MM.1S (cell line): ENCODE measurements around the gene DNAJC3.

Experiments used
- DNase-seq: peaks from one replicate; pipeline ENCODE4 v3.0.0-alpha.2; 2015
- H2AFZ ChIP-seq: fragments of 300-600 bp; sonication (generic); 2 replicates; pipeline ENCODE4 v1.6.0; 2016; ENCODE audit warnings: antibody characterized with exemption, low read length
- H3F3A ChIP-seq: fragments of 300-600 bp; sonication (generic); 2 replicates; pipeline ENCODE4 v1.6.1; 2016; ENCODE audit warnings: mild to moderate bottlenecking, antibody characterized with exemption, low read length, moderate library complexity, mixed read lengths; ENCODE audit not compliant: insufficient read depth
- H3K27ac ChIP-seq: fragments of 300-600 bp; sonication (generic); 2 replicates; pipeline ENCODE4 v1.5.1; 2016; ENCODE audit warnings: mild to moderate bottlenecking, low read length
- H3K27me3 ChIP-seq: fragments of 300-600 bp; sonication (generic); replicated peaks from 2 replicates; pipeline ENCODE4 v1.6.0; 2016; ENCODE audit warnings: low read length; ENCODE audit not compliant: insufficient read depth
- H3K36me3 ChIP-seq: fragments of 300-600 bp; sonication (generic); replicated peaks from 2 replicates; pipeline ENCODE4 v1.6.1; 2016; ENCODE audit warnings: mild to moderate bottlenecking, low read length, mixed read lengths; ENCODE audit not compliant: insufficient read depth
- H3K4me1 ChIP-seq: fragments of 300-600 bp; sonication (generic); 2 replicates; pipeline ENCODE4 v1.6.1; 2016; ENCODE audit warnings: low read length, mixed read lengths
- H3K4me2 ChIP-seq: fragments of 300-600 bp; sonication (generic); 2 replicates; pipeline ENCODE4 v1.6.0; 2016; ENCODE audit warnings: low read depth, low read length
- H3K4me3 ChIP-seq: fragments of 300-600 bp; sonication (generic); 2 replicates; pipeline ENCODE4 v1.5.1; 2016; ENCODE audit warnings: low read length, mixed read lengths
- H3K79me2 ChIP-seq: fragments of 300-600 bp; sonication (generic); 2 replicates; pipeline ENCODE4 v1.6.1; 2016; ENCODE audit warnings: mixed run types, low read length, mixed read lengths
- H3K9ac ChIP-seq: fragments of 300-600 bp; sonication (generic); 2 replicates; pipeline ENCODE4 v1.6.1; 2016; ENCODE audit warnings: low read length, mixed read lengths
- H3K9me2 ChIP-seq: fragments of 300-600 bp; sonication (generic); replicated peaks from 2 replicates; pipeline ENCODE4 v1.6.1; 2016; ENCODE audit warnings: mild to moderate bottlenecking, low read length, mixed read lengths; ENCODE audit not compliant: insufficient read depth
- H3K9me3 ChIP-seq: fragments of 300-600 bp; sonication (generic); replicated peaks from 2 replicates; pipeline ENCODE4 v1.6.1; 2016; ENCODE audit warnings: mild to moderate bottlenecking, low read length, mixed read lengths; ENCODE audit not compliant: insufficient read depth
- H4K20me1 ChIP-seq: fragments of 300-600 bp; sonication (generic); 2 replicates; pipeline ENCODE4 v1.6.1; 2016; ENCODE audit warnings: mild to moderate bottlenecking, low read length, moderate library complexity, mixed read lengths; ENCODE audit not compliant: insufficient read depth
- EZH2 ChIP-seq: fragments of 300-600 bp; sonication (generic); optimal IDR thresholded peaks from 2 replicates; pipeline ENCODE3; 2017; ENCODE audit warnings: low read depth, mild to moderate bottlenecking, antibody characterized with exemption, low read length, mixed read lengths
- EZH2phosphoT487 ChIP-seq: fragments of 300-600 bp; sonication (generic); IDR thresholded peaks from 2 replicates; pipeline ENCODE4 v1.6.1; 2018; ENCODE audit warnings: antibody characterized with exemption, low read length
- TF ChIP-seq, protein P1 (sequence below): fragments of 300-600 bp; sonication (generic); IDR thresholded peaks from 2 replicates; pipeline ENCODE4 v1.5.1; 2016; ENCODE audit warnings: antibody characterized with exemption, low read length, mixed read lengths

The DNAJC3 gene

GRCh38 chr13:95704510-95704909 is 27.6 kb downstream of the DNAJC3 start:
- peaks cover 5% of the 10 kb centered on the region; the same call in 1 of the 2 replicates for H4K20me1 ChIP-seq
- DNase-seq, result no peak

DNA sequence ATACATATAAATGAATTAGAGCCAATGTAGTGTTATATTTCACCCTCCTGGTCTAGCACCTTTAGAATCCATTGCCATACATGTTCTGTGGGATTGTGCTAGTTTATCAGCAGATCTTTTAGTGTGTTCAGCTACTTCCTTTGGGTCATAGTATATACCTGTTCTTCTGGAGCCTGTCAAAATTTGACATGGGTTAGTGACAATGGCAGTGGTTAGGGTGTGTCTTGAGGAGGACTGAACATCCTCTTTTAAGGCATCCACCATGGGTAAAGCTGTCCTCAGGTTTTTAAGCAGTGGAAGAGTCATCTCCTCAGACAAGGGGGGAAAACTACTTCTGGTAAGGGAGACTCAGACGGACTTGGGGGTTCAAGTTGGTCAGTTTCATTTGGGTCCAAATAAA is 29.4 kb downstream of the DNAJC3 start:
- no peaks in the 10 kb centered on the region for H3K9me2 ChIP-seq
- H4K20me1 ChIP-seq, result no peaks in the 10 kb centered on the region; the same call in 1 of the 2 replicates
- H3K36me3 ChIP-seq, result no peaks in the 10 kb centered on the region; the same call in 1 of the 2 replicates
- DNase-seq, result no peak
- no peak overlapping the region for H3K4me3 ChIP-seq
- H3K79me2 ChIP-seq, result peaks cover 7% of the 10 kb centered on the region; the same call in 1 of the 2 replicates
- H3K9ac ChIP-seq, result no peak overlapping the region
- no peaks in the 10 kb centered on the region for H3F3A ChIP-seq
- H3K27ac ChIP-seq, result no peak overlapping the region
- no peaks in the 10 kb centered on the region for H3K27me3 ChIP-seq
- no peak overlapping the region for H2AFZ ChIP-seq
- H3K4me2 ChIP-seq, result no peak overlapping the region
- TF ChIP-seq EZH2phosphoT487, result no peak
- TF ChIP-seq, protein P1, sequence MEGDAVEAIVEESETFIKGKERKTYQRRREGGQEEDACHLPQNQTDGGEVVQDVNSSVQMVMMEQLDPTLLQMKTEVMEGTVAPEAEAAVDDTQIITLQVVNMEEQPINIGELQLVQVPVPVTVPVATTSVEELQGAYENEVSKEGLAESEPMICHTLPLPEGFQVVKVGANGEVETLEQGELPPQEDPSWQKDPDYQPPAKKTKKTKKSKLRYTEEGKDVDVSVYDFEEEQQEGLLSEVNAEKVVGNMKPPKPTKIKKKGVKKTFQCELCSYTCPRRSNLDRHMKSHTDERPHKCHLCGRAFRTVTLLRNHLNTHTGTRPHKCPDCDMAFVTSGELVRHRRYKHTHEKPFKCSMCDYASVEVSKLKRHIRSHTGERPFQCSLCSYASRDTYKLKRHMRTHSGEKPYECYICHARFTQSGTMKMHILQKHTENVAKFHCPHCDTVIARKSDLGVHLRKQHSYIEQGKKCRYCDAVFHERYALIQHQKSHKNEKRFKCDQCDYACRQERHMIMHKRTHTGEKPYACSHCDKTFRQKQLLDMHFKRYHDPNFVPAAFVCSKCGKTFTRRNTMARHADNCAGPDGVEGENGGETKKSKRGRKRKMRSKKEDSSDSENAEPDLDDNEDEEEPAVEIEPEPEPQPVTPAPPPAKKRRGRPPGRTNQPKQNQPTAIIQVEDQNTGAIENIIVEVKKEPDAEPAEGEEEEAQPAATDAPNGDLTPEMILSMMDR, result no peak
- no peak for TF ChIP-seq EZH2
- H3K4me1 ChIP-seq, result no peaks in the 10 kb centered on the region
- no peaks in the 10 kb centered on the region for H3K9me3 ChIP-seq

More at GRCh38 chr13:95704510-95704909, 27.6 kb downstream of the DNAJC3 start:
- Histone ChIP-seq H3K27me3 (no peaks in the 10 kb centered on the region), H3K36me3 (no peaks in the 10 kb centered on the region; the same call in 1 of the 2 replicates), H3K4me1 (no peaks in the 10 kb centered on the region), H3K79me2 (no peaks in the 10 kb centered on the region), H3K4me2 (no peak overlapping the region), H3K9me2 (no peaks in the 10 kb centered on the region), H3K9me3 (no peaks in the 10 kb centered on the region), H3K9ac (no peak overlapping the region), H3K27ac (no peak overlapping the region), H3K4me3 (no peak overlapping the region), H2AFZ (no peak overlapping the region), H3F3A (no peaks in the 10 kb centered on the region)
- no peak for TF ChIP-seq EZH2phosphoT487
- TF ChIP-seq, protein P1, result peak; percentile 18; the same call in 1 of the 2 replicates

DNA sequence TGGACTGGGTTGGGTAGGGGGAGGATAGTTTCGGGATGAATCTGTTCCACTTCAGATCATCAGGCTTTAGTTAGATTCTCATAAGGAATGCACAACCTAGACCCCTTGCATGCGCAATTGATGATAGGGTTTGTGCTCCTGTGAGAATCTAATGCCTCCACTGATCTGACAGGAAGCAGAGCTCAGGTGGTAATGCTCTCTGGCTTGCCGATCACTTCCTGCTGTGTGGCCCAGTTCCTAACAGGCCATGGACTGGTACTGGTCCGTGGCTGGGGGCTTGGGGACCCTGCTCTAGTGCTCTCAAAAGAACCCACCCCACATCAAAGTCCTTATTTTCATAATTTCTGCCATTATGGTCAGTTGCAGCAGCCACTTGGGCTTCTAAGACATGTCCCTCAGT is 30.1 kb downstream of the DNAJC3 start:
- Histone ChIP-seq H3K9me2 (no peaks in the 10 kb centered on the region), H3K79me2 (peaks cover 7% of the 10 kb centered on the region; the same call in 1 of the 2 replicates), H3K36me3 (no peaks in the 10 kb centered on the region; the same call in 1 of the 2 replicates), H3K9ac (no peak overlapping the region), H3K9me3 (no peaks in the 10 kb centered on the region), H3K27me3 (no peaks in the 10 kb centered on the region), H3K4me3 (no peak overlapping the region), H3F3A (no peaks in the 10 kb centered on the region), H4K20me1 (no peaks in the 10 kb centered on the region), H3K27ac (no peak overlapping the region), H3K4me1 (no peaks in the 10 kb centered on the region), H3K4me2 (no peak overlapping the region), H2AFZ (no peak overlapping the region)
- TF ChIP-seq, protein P1, result no peak
- peak; percentile 2 for DNase-seq
